ENCODE measurements around the gene RAD51B.

Gene RAD51B

GRCh38 chr14:68366656-68367055, 547.1 kb downstream of the RAD51B start:
- no peak for DNase-seq (ENCODE audit: low read depth)

DNA sequence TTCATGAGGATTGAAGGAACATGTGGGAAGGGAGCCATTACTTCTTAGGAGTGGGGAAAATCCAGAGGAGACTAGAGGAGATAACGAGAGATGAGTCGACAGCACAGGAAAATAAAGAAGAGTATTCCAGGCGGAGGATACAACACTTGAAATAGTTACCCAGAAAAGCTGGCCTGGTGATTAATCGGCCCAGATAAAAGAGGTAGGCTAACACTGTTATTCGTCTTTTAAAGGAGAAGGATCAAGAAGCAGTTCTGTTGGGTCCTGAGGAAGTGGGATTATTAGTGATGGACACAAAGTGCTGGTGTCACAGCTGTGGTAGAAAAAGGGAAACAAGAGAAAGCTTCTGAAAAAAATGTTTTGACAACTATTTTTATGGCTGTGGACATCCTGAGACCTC, 548.0 kb downstream of the RAD51B start:
- DNase-seq (ENCODE audit: low read depth): no peak

GRCh38 chr14:68368850-68369249, 549.3 kb downstream of the RAD51B start:
- DNase-seq (ENCODE audit: low read depth): no peak

DNA sequence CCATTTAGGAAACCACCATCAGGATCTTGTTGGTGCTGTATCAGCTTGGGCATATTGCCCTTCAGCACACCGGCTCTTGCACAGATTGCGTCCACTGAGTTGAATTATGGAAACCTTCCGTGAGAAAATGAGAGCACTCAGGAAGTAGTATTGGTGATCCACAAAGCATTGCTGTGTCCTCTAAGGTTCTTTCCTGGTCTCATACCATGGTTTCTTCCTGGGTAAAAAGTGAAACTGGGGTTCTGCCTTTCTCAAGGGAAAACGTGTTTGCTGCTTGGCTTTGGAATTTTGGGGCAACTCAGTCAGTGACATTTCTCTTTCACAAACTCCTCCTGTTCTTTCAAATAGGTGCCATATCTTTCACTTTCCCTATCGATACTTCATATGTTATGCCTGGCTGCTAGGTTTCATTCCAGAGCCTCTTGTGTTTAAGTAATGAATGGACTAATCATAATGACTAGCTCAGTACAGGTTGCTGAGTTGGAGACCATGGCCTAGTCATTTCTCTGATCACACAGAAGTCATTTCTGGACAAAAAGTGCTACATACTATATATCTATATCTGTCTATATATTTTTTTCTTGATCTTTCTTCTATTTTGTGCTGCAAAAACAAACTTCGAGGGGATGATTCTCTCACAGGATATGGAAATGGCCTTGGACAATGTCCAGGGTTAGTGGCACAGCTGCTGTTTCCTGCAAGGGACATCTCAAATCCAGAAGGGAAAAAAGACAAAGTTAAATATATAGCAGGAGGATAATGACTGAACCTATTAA, 549.9 kb downstream of the RAD51B start:
- DNase-seq (ENCODE audit: low read depth): no peak

- no peak for DNase-seq (ENCODE audit: low read depth)
These were observed 550.4 kb downstream of the RAD51B start for GRCh38 chr14:68370057-68370360.

DNA sequence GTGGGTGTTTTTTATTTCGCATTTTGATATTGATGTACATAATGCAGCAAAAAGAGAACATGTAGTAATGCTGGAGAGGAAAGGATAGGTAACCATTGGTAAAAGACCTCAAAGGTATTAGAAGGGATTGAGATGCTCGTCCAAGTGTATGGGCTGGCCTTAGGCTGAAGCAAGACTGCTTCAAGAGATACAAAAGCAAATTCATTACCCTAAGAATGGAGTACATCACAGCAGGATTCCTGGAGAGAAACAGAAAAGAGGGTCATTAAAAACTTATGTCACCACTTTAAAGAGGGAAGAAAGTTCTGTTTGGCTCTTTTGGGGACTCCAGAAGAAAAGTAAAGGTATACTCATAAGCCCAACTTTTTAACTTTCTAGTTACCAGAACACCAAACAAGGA, 552.8 kb downstream of the RAD51B start:
- DNase-seq (ENCODE audit: low read depth): no peak

DNA sequence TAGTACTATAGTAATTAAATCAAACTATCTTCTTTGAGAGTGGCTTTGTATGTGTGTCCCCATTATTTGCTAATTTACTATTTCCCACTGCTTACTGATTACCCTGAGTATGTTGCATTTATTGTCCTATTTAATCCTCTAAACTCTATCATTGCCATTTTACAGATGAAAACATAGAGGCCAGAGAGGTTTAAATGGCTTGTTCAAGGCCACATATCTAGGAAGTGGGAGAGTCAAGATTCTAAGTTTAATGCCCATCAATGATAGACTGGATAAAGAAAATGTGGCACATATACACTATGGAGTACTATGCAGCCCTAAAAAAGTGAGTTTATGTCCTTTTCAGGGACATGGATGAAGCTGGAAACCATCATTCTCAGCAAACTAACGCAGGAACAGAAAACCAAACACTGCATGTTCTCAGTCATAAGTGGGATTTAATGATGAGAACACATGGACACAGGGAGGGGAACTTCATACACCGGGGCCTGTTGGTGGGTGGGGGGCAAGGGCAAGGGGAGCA, 553.6 kb downstream of the RAD51B start:
- DNase-seq (ENCODE audit: low read depth): no peak

DNA sequence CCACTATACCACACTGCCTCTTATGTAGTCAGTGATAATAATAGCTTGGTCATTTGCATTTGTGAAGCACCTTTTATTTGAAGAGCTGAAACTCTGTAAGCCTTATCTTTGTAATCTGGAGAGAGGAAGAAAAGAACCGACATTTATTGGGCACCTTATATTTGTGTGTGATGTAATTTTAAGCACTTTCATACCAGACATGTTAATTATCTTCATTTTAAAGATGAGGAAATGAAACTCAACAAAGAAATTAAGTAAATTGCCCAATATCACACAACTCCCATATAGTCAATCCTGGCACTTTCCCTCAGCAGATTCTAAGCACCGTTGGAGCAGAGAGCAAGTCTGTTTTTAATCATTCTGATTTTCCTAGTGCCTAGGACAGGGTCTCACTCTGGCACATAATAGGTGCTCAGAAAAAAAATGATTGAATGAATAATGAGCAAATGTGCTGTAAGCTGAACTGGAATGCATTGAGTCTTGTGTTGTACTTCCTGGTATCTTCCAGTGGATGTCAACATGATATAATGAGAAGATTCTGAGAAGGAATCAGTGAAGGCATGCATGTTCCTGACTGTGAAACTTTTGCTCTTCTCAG, 554.4 kb downstream of the RAD51B start:
- DNase-seq (ENCODE audit: low read depth): no peak

- no peak for DNase-seq (ENCODE audit: low read depth)
These were observed 555.1 kb downstream of the RAD51B start for GRCh38 chr14:68374682-68375081.

GRCh38 chr14:68375376-68375775, 555.8 kb downstream of the RAD51B start:
- no peak for DNase-seq (ENCODE audit: low read depth)

DNA sequence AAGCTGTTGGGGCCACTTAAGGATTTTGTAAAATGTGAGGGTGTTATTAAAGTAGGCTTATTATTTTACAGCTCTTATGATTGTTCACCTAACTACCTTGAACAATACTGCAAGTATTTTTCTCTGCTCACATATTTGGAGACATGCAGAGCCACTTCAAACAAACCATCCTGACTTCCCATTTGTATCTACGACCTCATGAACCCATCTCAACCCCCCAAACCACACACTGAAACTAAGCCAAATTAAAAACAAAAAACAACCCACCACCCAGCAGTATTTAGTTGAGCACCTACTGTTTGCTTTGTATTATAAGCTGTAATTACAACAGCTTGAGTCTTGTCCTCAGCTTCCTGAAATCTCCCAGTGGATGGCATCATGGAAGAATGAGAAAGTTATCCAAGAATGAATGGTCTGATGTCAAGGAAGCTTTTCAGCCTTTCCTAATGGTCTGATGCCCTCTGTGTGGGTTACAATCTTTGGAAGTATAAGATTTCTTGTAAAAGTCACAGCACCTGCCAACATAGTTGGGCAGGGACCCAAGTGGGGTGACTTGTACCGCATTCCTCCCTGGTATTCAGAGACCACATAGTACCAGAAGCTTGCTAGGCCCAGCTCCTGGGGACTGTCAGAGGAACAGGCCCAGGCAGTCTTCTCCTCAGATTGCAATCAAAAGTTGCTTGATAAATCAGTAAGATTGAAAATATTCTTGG, 556.6 kb downstream of the RAD51B start:
- DNase-seq (ENCODE audit: low read depth): no peak

DNA sequence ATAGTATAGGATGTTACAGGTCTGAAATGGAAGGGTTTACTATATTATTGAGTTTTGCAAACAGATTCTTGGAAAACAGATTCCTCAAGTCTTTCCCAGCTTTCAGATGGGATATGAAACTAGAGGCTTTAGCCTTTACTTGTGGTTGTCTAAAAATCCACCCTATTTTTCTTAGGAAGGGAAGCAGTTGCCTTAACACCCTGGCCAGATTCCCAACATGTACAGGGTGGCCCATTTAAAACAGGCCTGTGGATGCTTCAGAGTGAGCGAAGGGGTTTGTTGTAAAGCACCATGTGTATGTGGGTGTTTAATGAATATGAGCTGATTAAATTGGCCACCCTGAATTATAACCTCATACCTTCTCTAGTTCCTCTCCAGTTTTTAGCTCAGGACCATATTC, 557.4 kb downstream of the RAD51B start:
- DNase-seq (ENCODE audit: low read depth): no peak

DNA sequence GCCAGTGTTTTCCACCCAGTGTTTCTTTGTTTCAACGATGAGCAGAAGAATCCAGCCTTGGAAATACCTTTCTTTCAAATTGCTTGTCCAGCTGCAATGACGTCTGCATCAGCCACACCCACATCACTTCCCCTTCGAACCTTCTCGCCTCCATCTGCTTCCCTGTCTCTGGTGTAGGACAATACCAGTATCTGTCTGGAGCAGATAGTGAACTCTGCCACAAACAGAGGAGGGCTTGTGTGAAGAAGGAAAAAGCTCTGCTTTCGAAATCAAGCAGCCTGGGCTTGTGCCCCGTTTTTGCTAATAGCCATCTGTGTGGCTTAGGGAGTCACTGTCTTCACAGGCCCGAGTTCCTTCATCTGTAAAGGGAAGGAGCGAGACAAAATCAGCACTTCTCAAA, 557.9 kb downstream of the RAD51B start:
- no peak for DNase-seq (ENCODE audit: low read depth)

DNA sequence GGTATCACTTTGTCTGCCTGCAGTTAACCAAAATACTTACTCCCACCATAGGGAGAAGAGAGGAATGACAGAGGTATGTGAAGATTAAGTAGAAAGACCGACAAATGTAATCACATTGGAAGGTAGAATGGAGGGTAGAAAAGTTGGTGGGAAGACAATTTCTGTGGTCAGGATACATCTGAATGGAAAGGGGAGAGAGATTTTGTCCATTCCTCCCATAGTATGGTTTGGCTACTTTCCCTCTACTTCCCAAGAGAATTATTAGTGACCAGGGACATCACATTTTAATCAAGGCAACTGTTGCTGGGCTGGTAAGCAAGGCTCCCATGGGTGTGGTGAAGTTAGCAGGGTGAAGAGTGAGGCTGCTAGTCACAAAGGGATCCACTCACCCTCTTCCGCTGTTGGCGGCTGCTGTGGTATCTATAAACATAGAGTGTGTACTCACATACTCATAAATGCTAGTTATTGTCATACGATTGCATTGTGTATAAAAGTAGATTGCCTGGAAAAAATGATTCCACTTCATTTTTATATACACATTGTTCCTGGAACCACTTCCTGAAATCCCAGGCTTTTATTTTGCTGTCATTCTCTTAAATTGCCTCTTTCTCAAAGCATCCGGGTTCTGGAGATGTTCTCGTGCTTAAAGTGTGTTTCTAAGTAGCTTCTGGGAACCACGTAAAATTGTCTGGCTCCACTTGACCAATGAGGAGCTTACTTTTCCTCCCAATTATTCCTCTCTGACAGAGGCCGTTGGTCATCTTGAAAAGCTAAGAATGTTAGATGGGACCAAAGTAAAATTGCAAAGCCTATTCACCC, 560.1 kb downstream of the RAD51B start:
- no peak for DNase-seq (ENCODE audit: low read depth)

- DNase-seq (ENCODE audit: low read depth): no peak
These were observed 560.8 kb downstream of the RAD51B start for GRCh38 chr14:68380329-68380741.

- no peak for DNase-seq (ENCODE audit: low read depth)
These were observed 564.8 kb downstream of the RAD51B start for GRCh38 chr14:68384335-68384734.

GRCh38 chr14:68384881-68385280, 565.3 kb downstream of the RAD51B start:
- no peak for DNase-seq (ENCODE audit: low read depth)

DNA sequence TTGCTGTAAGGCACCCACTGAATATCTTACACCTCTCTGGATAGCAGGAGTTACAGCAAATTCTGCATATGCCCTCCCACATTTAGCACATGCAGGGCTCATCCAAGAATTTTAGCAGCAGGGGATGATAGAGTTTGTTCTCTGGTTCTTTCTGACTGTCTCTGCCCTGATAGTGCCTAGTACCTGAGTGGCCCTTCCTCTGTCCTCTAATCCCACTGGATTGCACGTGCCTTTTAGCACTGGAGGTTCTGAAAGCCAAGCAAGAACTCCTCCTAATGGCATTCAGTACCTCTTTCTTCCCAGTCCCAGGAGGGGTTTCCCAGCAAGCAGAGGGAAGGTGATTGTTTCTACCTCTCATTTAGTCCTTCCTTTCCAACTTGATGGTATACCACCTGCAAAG, 566.9 kb downstream of the RAD51B start:
- DNase-seq (ENCODE audit: low read depth): no peak

- no peak for DNase-seq (ENCODE audit: low read depth)
These were observed 567.6 kb downstream of the RAD51B start for GRCh38 chr14:68386950-68387779.

DNA sequence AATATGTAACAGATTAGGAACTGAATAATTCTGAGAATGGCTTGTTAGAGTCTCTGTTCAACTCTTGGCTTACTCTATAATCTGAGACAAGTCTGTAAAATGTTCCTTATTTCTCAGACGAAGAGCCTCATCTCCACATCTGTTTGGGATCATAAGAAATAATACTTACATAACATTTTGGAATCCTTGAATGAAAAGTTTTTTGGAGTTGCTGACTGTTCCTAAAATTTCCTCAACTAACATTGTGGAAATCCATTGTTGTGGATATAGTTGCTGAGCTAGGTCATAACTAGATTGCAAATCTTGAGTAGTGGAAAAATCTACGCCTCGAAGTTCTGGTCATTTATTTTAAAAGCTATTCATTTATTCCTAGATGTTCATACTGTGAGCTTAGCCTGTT, 570.4 kb downstream of the RAD51B start:
- no peak for DNase-seq (ENCODE audit: low read depth)

- no peak for DNase-seq (ENCODE audit: low read depth)
These were observed 571.2 kb downstream of the RAD51B start for GRCh38 chr14:68390741-68391140.
